DMS153 treated with DMSO at 0.1 percent for 48 hours (cell line): ENCODE measurements around the gene C2CD4C.
"Not testable (repeated sequence)": the region's sequence is repeated elsewhere in the genome, so short reads cannot be mapped to it uniquely, and the experiment has no call there.

Experiments
- DNase-seq: peaks from one replicate; lab custom pipeline; 2025; ENCODE audit not compliant: unreplicated experiment; lab: John Stamatoyannopoulos, UW

C2CD4C gene, protein sequence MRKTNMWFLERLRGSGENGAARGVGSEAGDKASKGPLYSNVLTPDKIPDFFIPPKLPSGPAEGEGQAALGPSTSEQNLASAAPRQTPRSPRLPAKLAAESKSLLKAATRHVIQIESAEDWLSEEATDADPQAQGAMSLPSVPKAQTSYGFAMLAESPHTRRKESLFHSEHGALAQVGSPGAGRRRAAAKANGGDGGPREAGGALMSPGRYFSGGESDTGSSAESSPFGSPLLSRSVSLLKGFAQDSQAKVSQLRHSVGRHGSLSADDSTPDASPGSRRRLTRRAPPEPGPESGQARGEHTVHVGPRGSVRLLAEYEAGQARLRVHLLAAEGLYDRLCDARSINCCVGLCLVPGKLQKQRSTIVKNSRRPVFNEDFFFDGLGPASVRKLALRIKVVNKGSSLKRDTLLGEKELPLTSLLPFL

DNA sequence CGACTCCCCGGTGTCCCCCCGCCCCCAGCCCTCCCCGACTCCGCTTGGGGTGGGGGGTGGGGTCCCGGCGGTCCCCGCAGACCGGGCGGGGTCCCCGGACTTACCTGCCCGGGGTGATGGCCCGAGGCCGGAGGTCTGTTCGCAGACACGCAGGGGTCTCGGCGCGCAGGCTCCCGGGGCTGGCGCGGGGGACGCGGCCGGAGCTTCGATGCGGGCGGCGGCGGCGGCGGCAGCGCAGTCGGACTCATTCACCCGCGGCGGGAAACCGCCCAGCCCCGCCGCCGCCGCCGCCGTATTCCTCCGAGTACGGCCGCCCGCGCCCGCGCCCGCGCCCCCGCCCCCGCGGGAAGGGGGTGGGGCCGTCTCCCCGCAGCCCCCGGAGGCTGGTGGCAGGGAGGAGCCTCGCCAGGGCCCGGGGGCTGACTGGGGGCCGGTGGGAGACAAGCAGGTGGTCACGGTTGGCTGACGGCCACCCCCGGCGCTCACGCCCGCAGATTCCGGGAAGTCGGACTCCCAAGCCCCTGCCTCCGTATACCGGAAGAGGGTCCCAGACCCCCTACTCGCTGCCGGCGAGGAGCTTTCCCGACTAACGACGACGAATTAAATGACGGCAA, at the start of gene C2CD4C:
Gene C2CD4C, minus strand, starts transcription at position 246 of the 614 bp plus-strand sequence. CDS start 786 bp downstream, outside the sequence.
- no peak for DNase-seq

DNA sequence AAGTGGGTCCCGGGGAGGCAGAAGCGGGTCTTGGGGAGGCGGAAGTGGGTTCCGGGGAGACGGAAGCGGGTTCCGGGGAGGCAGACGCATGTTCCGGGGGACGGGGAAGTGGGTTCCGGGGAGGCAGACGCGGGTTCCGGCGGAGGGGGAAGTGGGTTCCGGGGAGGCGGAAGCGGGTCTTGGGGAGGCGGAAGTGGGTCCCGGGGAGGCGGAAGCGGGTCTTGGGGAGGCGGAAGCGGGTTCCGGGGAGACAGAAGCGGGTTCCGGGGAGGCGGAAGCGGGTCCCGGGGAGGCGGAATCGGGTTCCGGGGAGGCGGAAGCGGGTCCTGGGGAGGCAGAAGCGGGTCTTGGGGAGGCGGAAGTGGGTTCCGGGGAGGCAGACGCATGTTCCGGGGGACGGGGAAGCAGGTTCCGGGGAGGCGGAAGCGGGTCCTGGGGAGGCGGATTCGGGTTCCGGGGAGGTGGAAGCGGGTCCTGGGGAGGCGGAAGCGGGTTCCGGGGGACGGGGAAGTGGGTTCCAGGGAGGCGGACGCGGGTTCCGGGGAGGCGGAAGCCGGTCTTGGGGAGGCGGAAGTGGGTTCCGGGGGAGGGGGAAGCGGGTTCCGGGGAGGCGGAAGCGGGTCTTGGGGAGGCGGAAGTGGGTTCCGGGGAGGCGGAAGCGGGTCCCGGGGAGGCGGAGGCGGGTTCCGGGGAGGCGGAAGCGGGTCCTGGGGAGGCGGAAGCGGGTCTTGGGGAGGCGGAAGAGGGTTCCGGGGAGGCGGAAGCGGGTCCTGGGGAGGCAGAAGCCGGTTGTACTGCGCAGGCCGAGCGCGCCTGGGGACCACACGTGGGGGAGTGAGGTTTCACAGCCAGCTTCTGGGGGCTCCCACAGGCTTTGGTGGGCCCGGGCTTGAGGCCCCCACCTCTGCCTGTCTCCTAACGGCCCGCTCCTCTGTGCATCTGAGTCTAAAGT, 49.4 kb upstream of the C2CD4C start:
- no peak for DNase-seq

DNA sequence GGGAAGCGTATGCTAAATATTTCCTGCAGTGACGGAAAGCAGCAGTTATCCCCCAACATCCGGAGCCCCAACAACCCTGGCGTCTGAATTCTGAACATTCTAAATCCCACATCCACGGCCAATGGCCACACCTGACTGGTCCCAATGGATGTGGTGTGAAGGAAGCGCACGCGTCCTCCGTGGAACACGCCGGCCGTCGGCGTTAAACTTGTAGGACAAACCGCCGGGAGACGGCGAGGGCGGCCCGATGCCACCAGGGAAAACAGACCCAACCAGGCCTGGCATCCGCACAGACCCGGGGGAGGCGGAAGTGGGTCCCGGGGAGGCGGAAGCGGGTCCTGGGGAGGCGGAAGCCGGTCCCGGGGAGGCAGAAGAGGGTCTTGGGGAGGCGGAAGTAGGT, 48.7 kb upstream of the C2CD4C start:
- DNase-seq: no peak

DNA sequence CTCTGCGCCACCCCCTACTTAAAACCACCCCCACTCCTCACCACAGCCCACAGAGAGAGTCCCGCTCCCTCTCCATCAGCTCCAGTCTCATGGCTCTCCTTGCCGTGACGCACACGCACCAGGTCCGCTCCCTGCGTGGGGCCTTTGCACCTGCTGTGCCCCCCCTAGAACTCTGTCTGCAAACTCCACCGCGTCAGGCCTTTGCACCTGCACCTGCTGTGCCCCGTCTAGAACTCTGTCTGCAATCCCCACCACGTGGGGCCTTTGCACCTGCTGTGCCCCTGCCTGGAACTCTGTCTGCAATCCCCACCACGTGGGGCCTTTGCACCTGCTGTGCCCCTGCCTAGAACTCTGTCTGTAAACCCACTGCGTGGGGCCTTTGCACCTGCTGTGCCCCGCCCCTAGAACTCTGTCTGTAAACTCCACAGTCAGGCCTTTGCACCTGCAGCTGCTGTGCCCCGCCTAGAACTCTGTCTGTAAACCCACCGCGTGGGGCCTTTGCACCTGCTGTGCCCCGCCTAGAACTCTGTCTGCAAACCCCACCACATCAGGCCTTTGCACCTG, 47.7 kb upstream of the C2CD4C start:
- DNase-seq: no peak

DNA sequence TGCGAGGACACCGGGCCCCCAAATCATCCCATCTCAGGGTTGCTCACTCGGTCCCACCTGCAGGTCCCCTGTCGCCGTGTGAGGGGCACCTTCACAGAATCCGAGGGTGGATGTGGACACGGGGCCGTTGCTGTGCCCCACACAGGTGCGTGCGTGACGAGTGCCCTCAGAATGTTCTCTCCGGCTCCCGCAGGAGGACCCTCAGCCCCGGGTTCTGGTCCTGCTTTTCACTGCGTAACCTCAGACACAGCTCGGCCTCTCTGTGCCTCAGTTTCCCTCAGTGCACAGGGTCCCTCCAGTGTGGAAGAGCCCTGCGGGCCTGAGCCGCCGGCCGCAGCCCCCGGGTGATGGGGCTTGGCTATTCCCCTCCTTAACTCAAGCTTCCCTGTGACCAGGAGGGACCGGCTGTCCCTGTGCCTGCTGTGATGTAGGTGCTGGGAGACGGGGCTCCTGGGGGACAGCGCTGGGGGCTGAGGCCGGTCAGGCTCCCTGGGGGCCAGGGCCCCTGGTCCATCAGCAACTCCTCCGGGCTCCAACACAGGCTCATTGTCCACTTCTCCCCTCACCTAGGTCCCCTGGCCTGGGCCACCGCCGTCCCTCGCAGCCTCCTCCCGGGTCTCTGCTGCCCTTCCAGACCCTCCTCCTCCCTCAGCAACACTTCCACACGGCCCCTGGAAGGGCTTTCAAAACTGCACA, 47.1 kb upstream of the C2CD4C start:
- no peak for DNase-seq

DNA sequence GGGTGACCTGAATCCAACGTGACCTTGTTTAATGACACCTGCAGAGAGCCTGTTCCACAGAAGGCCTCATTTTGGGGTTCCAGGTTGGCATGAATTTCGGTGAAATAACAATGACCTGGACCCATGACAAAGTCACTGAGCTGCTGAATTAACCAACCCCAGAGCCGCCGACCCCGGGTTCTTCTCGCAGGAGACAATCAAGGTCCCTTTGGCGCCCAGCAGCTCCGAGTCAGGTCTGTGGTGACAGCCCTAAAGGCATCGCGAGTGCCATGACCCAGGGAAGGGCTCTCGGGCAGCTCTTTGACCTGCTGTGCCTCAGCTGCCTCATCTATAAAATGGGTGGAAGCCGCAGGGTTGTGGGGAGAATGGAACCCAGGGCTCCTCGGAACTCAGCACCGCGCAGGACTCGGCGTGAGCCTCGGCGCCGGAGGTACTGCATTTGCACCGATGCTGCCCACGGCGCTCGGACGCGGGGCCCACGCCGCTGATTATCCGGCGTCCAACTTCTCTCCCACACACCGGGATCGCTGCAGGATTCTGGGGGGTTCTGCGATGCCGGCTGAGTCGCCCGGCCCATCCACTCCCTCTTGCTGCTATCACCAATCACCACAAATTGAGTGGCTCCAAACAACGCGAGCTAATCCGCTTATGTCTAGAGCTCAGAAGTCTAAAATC, 46.2 kb upstream of the C2CD4C start:
- no peak for DNase-seq

DNA sequence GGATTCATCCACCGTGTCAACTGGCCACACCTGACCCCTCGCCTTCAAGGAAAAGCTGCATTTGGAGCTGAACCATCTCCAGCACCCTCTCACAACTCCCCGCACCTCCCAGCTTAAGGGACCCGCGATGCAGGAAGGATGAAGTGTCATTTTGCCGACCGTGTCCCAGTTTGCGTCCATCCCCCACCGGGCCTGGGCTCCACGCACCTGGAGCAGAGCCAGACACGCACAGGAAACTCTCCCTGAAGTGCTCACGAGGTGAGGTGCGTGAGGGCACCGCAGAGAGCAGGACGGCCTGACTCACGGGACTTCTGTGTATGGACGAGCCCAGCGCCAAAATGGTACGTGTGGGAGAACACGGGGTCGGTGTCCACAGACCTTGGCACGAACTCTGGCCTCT, 44.7 kb upstream of the C2CD4C start:
- no peak for DNase-seq

DNA sequence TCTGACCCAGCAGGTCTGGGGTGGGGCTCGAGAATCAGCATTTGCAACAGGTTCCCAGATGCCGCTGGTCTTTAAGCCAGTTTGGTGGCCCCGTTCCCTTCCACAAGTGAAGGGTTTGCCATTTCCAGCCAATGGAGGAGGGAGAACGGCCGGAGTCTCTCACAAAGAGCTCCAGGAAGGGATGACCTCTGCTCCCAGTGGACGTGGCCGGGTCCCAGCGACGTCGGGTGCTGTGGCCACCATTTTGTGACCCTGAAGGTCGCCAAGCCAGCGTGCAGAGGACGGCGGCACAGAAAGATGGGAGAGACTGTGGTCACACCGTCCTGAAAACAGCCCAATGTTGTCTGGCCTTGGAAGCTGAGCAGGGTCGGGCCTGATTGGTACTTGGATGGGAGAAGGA, 43.9 kb upstream of the C2CD4C start:
- DNase-seq: no peak

DNA sequence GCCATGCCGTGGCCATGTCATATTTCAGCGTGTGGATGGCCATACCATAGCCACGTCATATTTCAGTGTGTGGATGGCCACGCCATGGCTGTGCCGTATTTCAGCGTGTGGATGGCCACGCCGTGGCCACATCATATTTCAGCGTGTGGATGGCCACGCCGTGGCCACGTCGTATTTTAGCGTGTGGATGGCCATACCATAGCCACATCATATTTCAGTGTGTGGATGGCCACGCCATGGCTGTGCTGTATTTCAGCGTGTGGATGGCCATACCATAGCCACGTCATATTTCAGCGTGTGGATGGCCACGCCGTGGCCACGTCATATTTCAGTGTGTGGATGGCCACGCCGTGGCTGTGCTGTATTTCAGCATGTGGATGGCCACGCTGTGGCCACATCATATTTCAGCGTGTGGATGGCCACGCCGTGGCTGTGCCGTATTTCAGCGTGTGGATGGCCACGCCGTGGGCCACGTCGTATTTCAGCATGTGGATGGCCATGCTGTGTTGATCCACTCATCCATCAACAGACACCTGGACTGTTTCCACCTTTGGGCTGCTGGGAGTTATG, 42.0 kb upstream of the C2CD4C start:
- not testable (repeated sequence) for DNase-seq

DNA sequence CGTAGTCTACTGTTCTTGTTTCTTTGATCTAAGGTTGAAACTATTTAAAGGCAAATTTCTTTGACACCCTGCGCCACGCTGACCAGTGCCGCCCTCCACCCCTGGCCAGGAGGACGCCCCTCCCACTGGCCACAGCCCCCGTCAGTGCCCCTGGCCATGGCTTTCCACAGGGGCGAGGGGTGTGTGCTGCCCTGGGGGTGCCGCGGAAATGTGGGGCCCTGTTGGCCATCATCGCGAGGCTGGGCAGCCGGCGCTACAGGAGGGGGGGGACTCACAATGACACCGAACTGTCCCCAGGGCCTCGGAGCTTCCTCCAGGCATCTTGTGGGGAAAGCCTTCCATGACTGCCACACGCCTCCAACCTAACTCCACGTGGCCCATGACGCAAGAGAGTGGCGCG, 41.0 kb upstream of the C2CD4C start:
- no peak for DNase-seq

DNA sequence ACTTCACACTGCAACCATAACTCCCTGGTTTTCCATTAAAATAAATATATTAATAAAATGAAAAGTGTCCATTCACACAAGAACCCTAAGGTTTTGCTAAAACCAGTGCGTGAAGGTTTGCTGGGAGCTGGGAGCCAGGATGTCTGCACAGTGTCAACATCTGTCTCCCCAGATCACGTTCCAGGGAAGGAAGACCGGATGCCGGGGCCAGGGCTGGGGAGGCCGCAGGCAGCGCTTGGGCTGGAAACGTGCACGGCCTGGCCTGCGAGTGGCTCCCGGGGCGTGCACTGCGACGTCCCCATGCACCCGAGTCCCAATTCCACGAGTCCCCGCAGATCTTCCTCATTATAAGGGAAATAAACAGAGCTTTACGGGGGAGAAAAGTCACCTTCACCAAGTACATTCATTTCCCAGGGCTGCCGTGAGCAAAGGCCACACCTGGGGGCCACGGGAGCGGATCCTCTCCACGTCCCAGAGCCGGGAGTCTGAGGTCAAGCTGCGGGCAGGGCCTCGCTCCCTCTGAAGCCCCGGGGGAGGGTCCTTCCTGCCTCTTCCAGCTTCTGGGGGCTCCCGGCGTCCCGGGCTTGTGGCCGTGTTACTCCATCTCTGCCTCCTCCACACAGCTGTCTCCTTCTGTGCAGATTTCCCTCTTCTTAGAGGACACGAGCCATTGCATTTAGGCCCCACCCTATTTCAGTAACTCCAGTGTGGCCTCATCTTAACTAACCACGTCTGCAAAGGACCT, 39.0 kb upstream of the C2CD4C start:
- DNase-seq: no peak

DNA sequence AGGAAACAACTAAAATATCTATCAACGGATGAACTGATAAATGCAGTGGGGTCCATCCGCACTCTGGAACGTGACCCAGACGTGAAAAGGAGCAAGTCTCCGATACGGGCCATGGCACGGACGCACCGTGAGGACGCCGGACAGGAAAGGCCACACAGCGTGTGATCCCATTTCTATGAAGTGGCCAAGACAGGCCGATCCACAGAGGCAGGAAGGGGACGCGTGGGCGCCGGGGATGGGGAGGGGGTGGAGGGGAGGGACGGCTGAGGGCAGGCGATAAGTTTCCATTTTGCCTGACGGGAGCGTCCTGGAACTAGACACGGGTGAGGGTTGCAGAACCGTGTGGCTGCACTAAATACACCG, 38.1 kb upstream of the C2CD4C start:
- DNase-seq: no peak

DNA sequence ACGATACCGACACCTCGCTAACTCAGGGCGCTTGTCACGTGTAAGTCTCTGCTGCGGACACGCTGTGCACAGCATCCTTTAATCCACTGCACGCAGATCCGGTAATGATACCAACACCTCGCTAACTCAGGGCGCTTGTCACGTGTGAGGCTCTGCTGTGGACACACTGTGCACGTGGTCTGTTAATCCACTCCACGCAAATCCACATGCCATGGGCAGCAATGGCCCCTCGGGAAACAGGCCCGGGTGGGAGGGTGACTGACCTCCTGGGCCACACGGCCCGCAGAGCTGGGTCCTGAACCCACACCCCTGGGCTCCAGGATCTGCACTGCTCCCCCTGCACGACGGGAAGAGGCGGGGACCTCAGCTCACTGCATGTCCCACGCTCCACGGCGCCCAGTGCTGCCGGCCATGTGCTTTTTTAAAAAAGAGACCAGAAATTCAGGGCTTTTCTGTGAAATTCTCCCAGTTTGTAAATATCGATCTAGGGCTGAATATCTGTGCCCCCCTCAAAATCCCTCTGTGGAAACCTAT, 35.8 kb upstream of the C2CD4C start:
- no peak for DNase-seq

DNA sequence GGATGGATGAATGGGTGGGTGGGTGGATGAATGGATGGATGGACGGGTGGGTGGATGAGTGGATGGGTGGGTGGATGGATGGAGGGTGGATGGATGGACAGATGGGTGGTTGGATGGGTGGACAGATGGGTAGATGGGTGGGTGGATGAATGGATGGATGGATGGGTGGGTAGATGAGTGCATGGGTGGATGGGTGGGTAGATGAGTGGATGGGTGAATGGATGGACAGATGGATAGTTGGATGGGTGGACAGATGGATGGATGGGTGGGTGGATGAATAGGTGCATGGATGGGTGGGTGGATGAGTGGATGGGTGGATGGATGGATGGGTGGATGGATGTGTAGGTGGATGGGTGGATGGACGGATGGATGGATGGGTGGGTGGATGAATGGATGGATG, 34.1 kb upstream of the C2CD4C start:
- no peak for DNase-seq

DNA sequence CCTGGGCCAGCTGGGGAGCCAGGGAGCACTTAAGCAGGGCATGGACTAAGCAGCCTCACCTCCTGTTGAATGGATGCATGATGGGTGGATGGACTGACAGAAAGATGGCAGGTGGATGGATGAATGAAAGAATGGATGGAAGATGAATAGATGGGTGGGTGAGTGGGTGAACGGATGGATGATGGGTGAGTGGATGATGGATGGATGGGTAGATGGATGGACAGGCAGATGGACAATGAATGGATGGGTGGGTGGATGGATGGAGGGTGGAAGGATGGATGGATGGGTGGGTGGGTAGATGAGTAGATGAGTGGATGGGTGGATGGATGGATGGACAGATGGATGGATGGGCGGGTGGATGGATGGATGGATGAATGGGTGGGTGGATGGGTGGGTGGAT, 33.1 kb upstream of the C2CD4C start:
- DNase-seq: no peak

DNA sequence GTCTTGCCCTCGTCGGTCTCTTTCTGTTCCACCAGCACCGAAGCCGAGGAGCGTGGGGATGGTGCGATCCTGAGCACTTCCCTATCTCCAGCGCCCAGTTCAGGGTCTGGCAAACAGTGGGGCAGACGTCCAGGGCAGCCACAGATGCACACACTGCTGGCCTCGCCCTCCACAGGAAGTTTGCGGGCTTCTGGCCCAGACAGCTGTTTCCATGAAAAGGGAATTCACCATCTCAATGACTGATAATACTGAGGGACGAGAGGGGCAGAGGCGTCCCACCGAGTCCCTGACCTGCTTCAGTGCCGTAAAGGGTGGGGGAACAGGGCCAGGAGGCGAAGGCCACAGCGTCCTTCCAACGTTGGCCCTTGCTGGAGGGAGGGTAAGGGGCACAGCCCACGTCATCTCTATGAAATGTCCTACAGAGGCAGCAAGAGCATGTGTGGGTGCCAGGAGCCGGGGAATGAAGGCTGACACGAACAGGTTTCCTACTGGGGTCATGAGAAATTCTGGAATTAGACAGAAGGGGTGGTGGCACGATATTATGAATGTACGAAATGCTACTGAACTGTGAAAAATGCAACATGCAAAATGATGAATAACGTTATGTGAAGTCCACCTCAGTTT, 32.4 kb upstream of the C2CD4C start:
- no peak for DNase-seq

DNA sequence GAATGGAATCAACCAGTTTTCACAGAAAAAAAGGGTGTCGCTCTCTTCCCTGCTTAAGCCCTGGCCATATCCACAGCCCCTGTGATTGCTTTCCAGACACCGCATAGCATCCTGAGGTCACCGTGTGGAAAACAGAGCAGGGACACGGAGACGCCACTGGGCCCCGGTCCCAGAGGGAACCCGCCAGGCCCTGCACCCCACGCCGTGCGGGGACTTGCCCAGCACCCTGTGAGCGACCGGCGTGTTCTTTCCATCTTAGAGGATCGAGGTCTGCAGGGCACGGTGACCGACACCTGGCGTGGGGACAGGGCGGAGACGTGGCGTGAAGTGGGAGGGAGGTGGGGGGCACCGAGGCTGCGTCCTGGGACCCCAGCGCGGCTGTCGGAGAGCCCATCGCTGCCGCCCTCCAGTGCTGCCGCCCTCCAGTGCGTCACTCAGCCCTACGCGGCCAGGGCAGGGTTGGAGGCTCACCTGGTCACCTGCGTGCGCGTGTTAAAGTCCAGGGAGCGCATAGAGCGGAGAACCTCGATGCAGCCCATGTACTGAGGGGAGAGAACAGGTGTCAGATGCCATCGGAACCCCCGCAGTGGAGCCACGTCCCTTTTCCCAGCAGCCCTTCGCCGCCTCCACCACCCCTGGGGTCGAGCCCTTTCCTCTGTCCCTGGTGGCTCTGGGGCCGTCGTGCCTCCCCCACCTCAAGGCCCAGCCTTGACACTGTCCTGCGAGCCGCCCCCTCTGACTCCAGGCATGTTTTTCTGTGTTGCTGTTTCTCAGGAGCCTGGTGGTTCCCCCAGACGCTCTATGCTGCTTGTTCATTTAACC, 31.7 kb upstream of the C2CD4C start:
- DNase-seq: no peak
